A549 treated with DMSO at 1 μM for 4 hours (cell line): Measurements from ENCODE around the gene UGT1A10. TPM values are rescaled to one million over a fixed set of nuclear protein-coding genes. Genes with fewer than 3 reads are reported as not detected.

Source experiments
- total RNA-seq: library from RNA; stranded (reverse); fragments of 200-300 nt; extraction: Qiagen RNA extraction; gene quantifications from 5 replicates; pipeline ENCODE4 v1.2.3, GENCODE V29; 2022; ENCODE audit warnings: low read depth

The UGT1A10 gene
- 0.05 to 0.26 TPM (median 0.10 TPM) in 3 of 5 replicates, not detected in the others for total RNA-seq

DNA sequence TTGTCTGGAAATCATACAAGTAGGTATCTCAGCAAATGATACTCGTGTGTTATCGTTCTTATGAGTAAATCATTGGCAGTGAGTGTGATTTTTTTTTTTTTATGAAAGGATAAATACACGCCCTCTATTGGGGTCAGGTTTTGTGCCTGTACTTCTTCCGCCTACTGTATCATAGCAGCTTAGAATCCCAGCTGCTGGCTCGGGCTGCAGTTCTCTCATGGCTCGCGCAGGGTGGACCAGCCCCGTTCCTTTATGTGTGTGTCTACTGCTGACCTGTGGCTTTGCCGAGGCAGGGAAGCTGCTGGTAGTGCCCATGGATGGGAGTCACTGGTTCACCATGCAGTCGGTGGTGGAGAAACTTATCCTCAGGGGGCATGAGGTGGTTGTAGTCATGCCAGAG lies at the start of gene UGT1A10:
UGT1A10 (plus strand) TSS at position 143 of the 400 bp plus-strand sequence; CDS start at position 218, 75 bp downstream.

GRCh38 chr2:233617476-233617875 lies 18.8 kb upstream of the UGT1A10 start, which contains the start of gene UGT1A8:
UGT1A8 (plus strand) TSS chr2:233617633; CDS start chr2:233617708, 75 bp downstream.

GRCh38 chr2:233671290-233672161 lies 35.3 kb downstream of the UGT1A10 start, which contains the start of gene UGT1A9:
UGT1A9 (plus strand) TSS chr2:233671898; CDS start chr2:233671935, 37 bp downstream.

DNA sequence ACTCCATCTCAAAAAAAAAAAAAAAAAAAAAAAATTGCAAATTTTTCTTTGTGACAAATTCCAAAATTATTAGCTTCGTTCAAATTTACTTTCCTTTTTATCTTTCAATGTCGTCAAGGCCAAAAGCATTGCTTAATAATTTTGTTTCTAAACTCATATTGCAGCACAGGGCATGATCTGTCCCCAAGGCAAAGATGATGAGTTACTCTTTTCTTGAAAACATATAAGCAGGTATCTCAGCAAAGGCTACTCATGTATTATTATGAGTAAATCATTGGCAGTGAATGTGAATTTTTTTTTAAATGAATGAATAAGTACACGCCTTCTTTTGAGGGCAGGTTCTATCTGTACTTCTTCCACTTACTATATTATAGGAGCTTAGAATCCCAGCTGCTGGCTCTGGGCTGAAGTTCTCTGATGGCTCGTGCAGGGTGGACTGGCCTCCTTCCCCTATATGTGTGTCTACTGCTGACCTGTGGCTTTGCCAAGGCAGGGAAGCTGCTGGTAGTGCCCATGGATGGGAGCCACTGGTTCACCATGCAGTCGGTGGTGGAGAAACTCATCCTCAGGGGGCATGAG lies 45.4 kb downstream of the UGT1A10 start, which contains the start of gene UGT1A7:
UGT1A7 (plus strand) TSS at position 381 of the 579 bp plus-strand sequence; CDS start at position 418, 37 bp downstream.

DNA sequence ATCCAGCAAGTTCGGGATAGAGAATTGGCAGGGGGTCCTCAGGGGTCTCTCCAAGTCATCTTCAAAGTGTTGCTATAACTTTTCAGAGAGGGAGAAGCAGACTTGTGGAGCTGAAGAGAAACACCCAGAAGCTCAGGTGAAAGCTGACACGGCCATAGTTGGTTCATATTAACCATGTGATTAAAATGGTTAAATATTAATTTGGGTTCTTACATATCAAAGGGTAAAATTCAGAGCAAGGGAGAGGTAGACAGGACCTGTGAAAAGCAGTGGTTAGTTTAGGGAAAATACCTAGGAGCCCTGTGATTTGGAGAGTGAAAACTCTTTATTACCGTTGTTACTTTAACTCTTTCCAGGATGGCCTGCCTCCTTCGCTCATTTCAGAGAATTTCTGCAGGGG lies 56.4 kb downstream of the UGT1A10 start, which contains the start of gene UGT1A6:
UGT1A6 (plus strand) TSS at position 243 of the 400 bp plus-strand sequence; CDS start at position 358, 115 bp downstream.

GRCh38 chr2:233712611-233713261 lies 76.5 kb downstream of the UGT1A10 start, which contains the start of gene UGT1A5:
UGT1A5 (plus strand) TSS chr2:233712907; CDS start chr2:233712992, 85 bp downstream.

DNA sequence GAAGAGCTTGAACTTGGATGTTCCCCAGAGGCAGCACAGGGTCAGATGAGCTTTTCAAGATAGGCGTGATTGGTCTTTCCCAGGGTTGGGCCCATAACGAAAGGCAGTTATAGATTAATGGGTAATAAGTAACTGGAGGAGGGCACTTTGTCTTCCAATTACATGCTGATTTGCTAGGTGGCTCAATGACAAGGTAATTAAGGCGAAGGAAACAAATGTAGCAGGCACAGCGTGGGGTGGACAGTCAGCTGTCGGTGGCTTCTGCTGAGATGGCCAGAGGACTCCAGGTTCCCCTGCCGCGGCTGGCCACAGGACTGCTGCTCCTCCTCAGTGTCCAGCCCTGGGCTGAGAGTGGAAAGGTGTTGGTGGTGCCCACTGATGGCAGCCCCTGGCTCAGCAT lies 82.3 kb downstream of the UGT1A10 start, which contains the start of gene UGT1A4:
UGT1A4 (plus strand) TSS at position 185 of the 400 bp plus-strand sequence; CDS start at position 270, 85 bp downstream.

DNA sequence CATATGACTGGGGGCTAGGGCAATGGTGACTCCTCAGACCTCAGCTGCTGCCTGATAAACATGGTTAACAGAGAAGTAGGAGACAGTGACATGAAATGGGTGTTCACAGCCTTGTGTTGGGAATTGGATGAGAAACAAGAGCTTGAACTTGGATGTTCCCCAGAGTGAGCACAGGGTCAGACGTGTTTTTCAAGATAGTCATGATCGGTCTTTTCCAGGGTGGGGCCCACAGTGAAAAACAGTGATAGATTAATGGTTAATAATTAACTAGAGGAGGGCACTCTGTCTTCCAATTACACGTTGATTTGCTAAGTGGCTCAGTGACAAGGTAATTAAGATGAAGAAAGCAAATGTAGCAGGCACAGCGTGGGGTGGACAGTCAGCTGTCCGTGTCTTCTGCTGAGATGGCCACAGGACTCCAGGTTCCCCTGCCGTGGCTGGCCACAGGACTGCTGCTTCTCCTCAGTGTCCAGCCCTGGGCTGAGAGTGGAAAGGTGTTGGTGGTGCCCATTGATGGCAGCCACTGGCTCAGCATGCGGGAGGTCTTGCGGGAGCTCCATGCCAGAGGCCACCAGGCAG lies 92.6 kb downstream of the UGT1A10 start, which contains the start of gene UGT1A3:
UGT1A3 (plus strand) TSS at position 320 of the 579 bp plus-strand sequence; CDS start at position 405, 85 bp downstream.

DNA sequence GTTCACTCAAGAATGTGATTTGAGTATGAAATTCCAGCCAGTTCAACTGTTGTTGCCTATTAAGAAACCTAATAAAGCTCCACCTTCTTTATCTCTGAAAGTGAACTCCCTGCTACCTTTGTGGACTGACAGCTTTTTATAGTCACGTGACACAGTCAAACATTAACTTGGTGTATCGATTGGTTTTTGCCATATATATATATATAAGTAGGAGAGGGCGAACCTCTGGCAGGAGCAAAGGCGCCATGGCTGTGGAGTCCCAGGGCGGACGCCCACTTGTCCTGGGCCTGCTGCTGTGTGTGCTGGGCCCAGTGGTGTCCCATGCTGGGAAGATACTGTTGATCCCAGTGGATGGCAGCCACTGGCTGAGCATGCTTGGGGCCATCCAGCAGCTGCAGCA lies 123.8 kb downstream of the UGT1A10 start, which contains the start of gene UGT1A1:
UGT1A1 (plus strand) TSS at position 228 of the 400 bp plus-strand sequence; CDS start at position 246, 18 bp downstream.

GRCh38 chr2:233778030-233778429 lies 141.8 kb downstream of the UGT1A10 start, which contains the start of gene MROH2A:
MROH2A (plus strand) TSS chr2:233778330; CDS start chr2:233779359, 1,029 bp downstream.

Other genes starting within 250 kb of the UGT1A10 start
- gene USP40, start 69.7 kb upstream of the UGT1A10 start, total RNA-seq: 18.7 to 27.9 TPM (median 24.8 TPM) in 5 replicates
- 0.08 to 0.26 TPM in 2 of 5 replicates, not detected in the others for gene UGT1A8, start 18.8 kb upstream of the UGT1A10 start, total RNA-seq
- 3.7 to 6.5 TPM (median 4.9 TPM) in 5 replicates for gene UGT1A9, start 35.5 kb downstream of the UGT1A10 start, total RNA-seq
- 3.6 to 6.6 TPM (median 4.5 TPM) in 5 replicates for gene UGT1A7, start 45.5 kb downstream of the UGT1A10 start, total RNA-seq
- gene UGT1A6, start 56.4 kb downstream of the UGT1A10 start, total RNA-seq: 1.1 to 1.3 TPM (median 1.3 TPM) in 5 replicates
- gene UGT1A5, start 76.5 kb downstream of the UGT1A10 start, total RNA-seq: 0.04 TPM in 1 of 5 replicates, not detected in the others
- gene UGT1A4, start 82.3 kb downstream of the UGT1A10 start, total RNA-seq: 0.07 TPM in 1 of 5 replicates, not detected in the others
- 0.06 to 0.16 TPM (median 0.13 TPM) in 4 of 5 replicates, not detected in the other for gene UGT1A3, start 92.6 kb downstream of the UGT1A10 start, total RNA-seq
- 0.68 to 0.96 TPM (median 0.88 TPM) in 5 replicates for gene UGT1A1, start 123.8 kb downstream of the UGT1A10 start, total RNA-seq
- 0.14 to 0.32 TPM (median 0.20 TPM) in 5 replicates for gene MROH2A, start 141.9 kb downstream of the UGT1A10 start, total RNA-seq
- gene HJURP, start 218.1 kb downstream of the UGT1A10 start, total RNA-seq: 86.1 to 88.2 TPM (median 87.1 TPM) in 5 replicates